Left ventricle myocardium inferior (tissue), 1 donor: ENCODE measurements around the gene HAP1. TPM values are rescaled to one million over a fixed set of nuclear protein-coding genes. Genes with fewer than 3 reads are reported as not detected.

Experiments used
- DNase-seq: peaks from one replicate; pipeline ENCODE4 v3.0.0-alpha.2; 2020
- H3K27ac ChIP-seq: fragments of 200-600 bp; replicated peaks from 2 replicates; pipeline ENCODE4 v1.8.0; 2021
- H3K27me3 ChIP-seq: fragments of 200-600 bp; 2 replicates; pipeline ENCODE4 v1.8.0; 2021; ENCODE audit warnings: low read depth
- H3K36me3 ChIP-seq: fragments of 200-600 bp; 2 replicates; pipeline ENCODE4 v1.8.0; 2021
- H3K4me1 ChIP-seq: fragments of 200-600 bp; 2 replicates; pipeline ENCODE4 v1.8.0; 2021
- H3K4me3 ChIP-seq: fragments of 200-600 bp; 2 replicates; pipeline ENCODE4 v1.8.0; 2021; ENCODE audit warnings: mild to moderate bottlenecking, moderate library complexity
- H3K9me3 ChIP-seq: fragments of 200-600 bp; replicated peaks from 2 replicates; pipeline ENCODE4 v1.8.0; 2021
- CTCF ChIP-seq: fragments of 200-600 bp; IDR thresholded peaks from 2 replicates; pipeline ENCODE4 v1.8.0; 2021; ENCODE audit warnings: antibody characterized with exemption, mild to moderate bottlenecking, borderline replicate concordance
- intact Hi-C: fragments of 100-400 bp; cut with micrococcal nuclease; formaldehyde crosslinking; loops from one replicate; pipeline ENCODE4 v1.11.0; 2022
- total RNA-seq: library from RNA; stranded (reverse); fragmentation: NEBNext Ultra II Directional; extraction: Animal tissue kit (Norgen Biotek cat#: 25700); gene quantifications from one replicate; pipeline ENCODE4 v1.2.1, GENCODE V29; 2021
- donor health status: DM: no; HTN: yes; CAD: no; lungs with severe emphysema.

The HAP1 gene
- total RNA-seq, 1 donor from 2014 or later: 0.14 TPM

- H3K4me3 ChIP-seq: peak overlapping the region; percentile 67
Measured at GRCh38 chr17:41733348-41734138, 900 bp downstream of the HAP1 start.

GRCh38 chr17:41731836-41732235 is 2.6 kb downstream of the HAP1 start:
- intact Hi-C loops: no loop called here
- H3K27me3 ChIP-seq: peaks cover 73% of the 10 kb centered on the region

More at GRCh38 chr17:41733348-41734138, 900 bp downstream of the HAP1 start:
- H3K27ac ChIP-seq: no peak overlapping the region
- TF ChIP-seq CTCF: no peak
- H3K4me1 ChIP-seq: peaks cover 27% of the 10 kb centered on the region
- H3K9me3 ChIP-seq: no peaks in the 10 kb centered on the region
- no peak for DNase-seq
- intact Hi-C loops: no loop called here
- no peaks in the 10 kb centered on the region for H3K36me3 ChIP-seq
- peaks cover 76% of the 10 kb centered on the region for H3K27me3 ChIP-seq

GRCh38 chr17:41730479-41730878 is 4.0 kb downstream of the HAP1 start:
- DNase-seq: no peak
- H3K27me3 ChIP-seq: peaks cover 60% of the 10 kb centered on the region
- H3K27ac ChIP-seq: no peak overlapping the region
- peaks cover 20% of the 10 kb centered on the region for H3K4me1 ChIP-seq
- no peaks in the 10 kb centered on the region for H3K9me3 ChIP-seq
- H3K36me3 ChIP-seq: no peaks in the 10 kb centered on the region
- no peak for TF ChIP-seq CTCF
- H3K4me3 ChIP-seq: no peak overlapping the region
- intact Hi-C loops: no loop called here

More at GRCh38 chr17:41731836-41732235, 2.6 kb downstream of the HAP1 start:
- no peak overlapping the region for H3K4me3 ChIP-seq
- H3K36me3 ChIP-seq: no peaks in the 10 kb centered on the region
- H3K27ac ChIP-seq: no peak overlapping the region
- H3K4me1 ChIP-seq: peaks cover 20% of the 10 kb centered on the region
- TF ChIP-seq CTCF: no peak
- H3K9me3 ChIP-seq: no peaks in the 10 kb centered on the region
- no peak for DNase-seq

GRCh38 chr17:41728056-41728455 is 6.4 kb downstream of the HAP1 start:
- H3K4me3 ChIP-seq: no peak overlapping the region
- no peaks in the 10 kb centered on the region for H3K36me3 ChIP-seq
- no peak for TF ChIP-seq CTCF
- intact Hi-C loops: no loop called here
- no peaks in the 10 kb centered on the region for H3K9me3 ChIP-seq
- DNase-seq: no peak
- peaks cover 38% of the 10 kb centered on the region for H3K27me3 ChIP-seq
- no peak overlapping the region for H3K27ac ChIP-seq
- no peaks in the 10 kb centered on the region for H3K4me1 ChIP-seq

GRCh38 chr17:41725134-41725533 is 9.3 kb downstream of the HAP1 start:
- no peak overlapping the region for H3K4me3 ChIP-seq
- H3K36me3 ChIP-seq: no peaks in the 10 kb centered on the region
- no peaks in the 10 kb centered on the region for H3K4me1 ChIP-seq
- no peaks in the 10 kb centered on the region for H3K9me3 ChIP-seq
- peaks cover 19% of the 10 kb centered on the region for H3K27me3 ChIP-seq
- TF ChIP-seq CTCF: no peak
- DNase-seq: no peak
- intact Hi-C loops: no loop called here
- H3K27ac ChIP-seq: no peak overlapping the region
